ENCODE results near the gene PLAAT2.
A peak's percentile ranks its signal among the peaks of the same experiment; 100 is the strongest.

Gene PLAAT2

DNA sequence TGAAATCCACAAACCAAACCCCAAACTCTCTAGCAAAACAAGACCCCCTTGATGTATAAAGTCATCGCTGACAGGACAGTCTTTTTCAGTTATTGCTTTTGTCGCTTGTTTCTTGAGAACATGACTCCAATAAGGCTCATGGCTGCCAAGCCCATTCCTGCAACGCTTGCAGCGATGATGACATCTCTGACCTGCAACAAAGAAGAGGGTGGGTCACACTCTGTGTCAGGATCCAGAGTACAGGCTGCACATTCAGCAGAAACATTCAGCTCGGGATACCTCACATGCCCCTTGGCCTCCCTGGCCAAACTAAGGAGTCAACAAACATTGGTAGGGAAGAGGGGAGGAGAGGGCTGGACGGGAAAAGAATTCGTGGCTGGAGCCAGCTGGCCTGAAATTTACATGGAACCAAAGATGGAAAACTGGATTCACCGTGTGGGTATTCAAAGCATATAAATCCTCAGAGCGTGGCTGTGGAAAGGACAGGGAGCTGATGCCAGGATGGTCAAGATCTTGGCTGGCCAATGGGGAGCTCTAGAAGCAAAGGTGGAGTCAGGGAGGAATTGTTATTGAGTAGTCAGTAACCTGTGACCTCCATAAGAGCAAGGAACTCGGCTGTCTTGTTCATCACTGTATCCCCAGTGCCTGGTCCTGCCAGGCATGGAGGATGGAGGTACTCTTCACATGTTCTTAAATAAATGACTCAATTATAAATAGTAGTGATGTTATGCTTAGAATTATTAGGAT, 11.8 kb upstream of the PLAAT2 start:
- peak overlapping the region; percentile 45 for H3K4me3 ChIP-seq (ENCODE audit: low read depth, low read length)
- TF ChIP-seq CTCF (IDR thresholded peaks at IDR 0.05; ENCODE audit: insufficient read depth, low read depth, low read length, missing control alignments): no peak

GRCh38 chr11:63573881-63574855, 11.0 kb upstream of the PLAAT2 start:
- peak overlapping the region; percentile 45 for H3K4me3 ChIP-seq (ENCODE audit: low read depth, low read length)
- peak; percentile 80 for DNase-seq (ENCODE audit: low read depth)
- TF ChIP-seq CTCF (IDR thresholded peaks at IDR 0.05; ENCODE audit: insufficient read depth, low read depth, low read length, missing control alignments): peak; percentile 1

More for the DNA sequence above, 11.8 kb upstream of the PLAAT2 start:
- no peak for DNase-seq (ENCODE audit: low read depth)

DNA sequence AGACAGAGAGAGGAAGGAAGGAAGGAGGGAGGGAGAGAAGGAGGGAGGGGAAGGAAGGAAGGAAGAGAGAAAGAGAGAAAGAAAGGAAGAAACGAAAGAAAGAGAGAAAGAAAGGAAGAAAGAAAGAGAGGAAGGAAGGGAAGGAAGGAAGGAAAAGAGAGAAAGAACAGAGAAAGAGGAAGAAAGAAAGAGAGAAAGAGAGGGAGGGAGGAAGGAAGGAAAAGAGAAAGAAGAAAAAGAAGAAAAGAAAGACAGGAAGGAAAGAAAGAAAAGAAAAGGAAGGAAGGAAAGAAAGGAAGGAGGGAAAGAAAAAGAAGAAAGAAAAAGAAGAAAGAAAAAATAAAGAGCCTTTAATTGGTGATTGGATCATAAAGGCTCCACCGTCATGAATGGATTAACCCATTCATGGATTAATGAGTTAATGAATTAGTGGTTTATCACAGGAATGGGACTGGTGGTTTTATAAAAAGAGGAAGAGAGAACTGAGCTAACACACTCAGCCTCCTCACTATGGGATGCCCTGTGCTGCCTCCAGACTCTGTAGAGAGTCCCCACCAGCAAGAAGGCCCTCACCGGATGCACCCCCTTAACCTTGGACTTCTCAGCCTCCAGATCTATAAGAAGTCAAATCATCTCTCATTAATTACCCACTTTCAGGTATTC, 9.0 kb upstream of the PLAAT2 start:
- no peak overlapping the region for H3K4me3 ChIP-seq (ENCODE audit: low read depth, low read length)
- peak; percentile 80 for DNase-seq (ENCODE audit: low read depth)
- no peak for TF ChIP-seq CTCF (IDR thresholded peaks at IDR 0.05; ENCODE audit: insufficient read depth, low read depth, low read length, missing control alignments)

- TF ChIP-seq CTCF (IDR thresholded peaks at IDR 0.05; ENCODE audit: insufficient read depth, low read depth, low read length, missing control alignments): no peak
- no peak overlapping the region for H3K4me3 ChIP-seq (ENCODE audit: low read depth, low read length)
- no peak for DNase-seq (ENCODE audit: low read depth)
Observed at GRCh38 chr11:63569570-63569969, 6.4 kb upstream of the PLAAT2 start.

- H3K4me3 ChIP-seq (ENCODE audit: low read depth, low read length): peak overlapping the region; percentile 26; the same call in 1 of the 2 replicates
- DNase-seq (ENCODE audit: low read depth): peak; percentile 97
- TF ChIP-seq CTCF (IDR thresholded peaks at IDR 0.05; ENCODE audit: insufficient read depth, low read depth, low read length, missing control alignments): no peak
Observed at GRCh38 chr11:63567044-63567840, 4.1 kb upstream of the PLAAT2 start.

GRCh38 chr11:63564784-63565350, 1.7 kb upstream of the PLAAT2 start:
- DNase-seq (ENCODE audit: low read depth): peak; percentile 41
- no peak for TF ChIP-seq CTCF (IDR thresholded peaks at IDR 0.05; ENCODE audit: insufficient read depth, low read depth, low read length, missing control alignments)
- H3K4me3 ChIP-seq (ENCODE audit: low read depth, low read length): no peak overlapping the region
